Activated naive CD8-positive, alpha-beta T cell treated with anti-CD3 and anti-CD28 coated beads for 36 hours (primary cell): ENCODE results near the gene CHST9. TPM values are rescaled to one million over a fixed set of nuclear protein-coding genes. Genes with fewer than 3 reads are reported as not detected.

Experiments used
- DNase-seq: peaks from one replicate; pipeline ENCODE4 v3.0.0; 2021
- H3K27ac Mint-ChIP-seq: one replicate; pipeline ENCODE4 v1.8.0; 2022; ENCODE audit warnings: mild to moderate bottlenecking, moderate library complexity, mixed read lengths
- H3K27me3 Mint-ChIP-seq: one replicate; pipeline ENCODE4 v1.8.0; 2022; ENCODE audit warnings: mild to moderate bottlenecking, mixed read lengths
- H3K36me3 Mint-ChIP-seq: one replicate; pipeline ENCODE4 v1.8.0; 2021; ENCODE audit warnings: mild to moderate bottlenecking, mixed read lengths
- H3K4me1 Mint-ChIP-seq: one replicate; pipeline ENCODE4 v1.8.0; 2021; ENCODE audit warnings: mixed read lengths
- H3K4me3 Mint-ChIP-seq: one replicate; pipeline ENCODE4 v1.8.0; 2022; ENCODE audit warnings: mild to moderate bottlenecking, moderate library complexity, mixed read lengths
- H3K9me3 Mint-ChIP-seq: one replicate; pipeline ENCODE4 v1.8.0; 2022; ENCODE audit warnings: mixed read lengths
- total RNA-seq, 2 experiments: library from RNA; stranded (reverse); gene quantifications; one replicate each; pipeline ENCODE4 v1.2.3, GENCODE V29; 2021

The CHST9 gene
- total RNA-seq, 2 experiments from 2014 or later, result not detected

DNA sequence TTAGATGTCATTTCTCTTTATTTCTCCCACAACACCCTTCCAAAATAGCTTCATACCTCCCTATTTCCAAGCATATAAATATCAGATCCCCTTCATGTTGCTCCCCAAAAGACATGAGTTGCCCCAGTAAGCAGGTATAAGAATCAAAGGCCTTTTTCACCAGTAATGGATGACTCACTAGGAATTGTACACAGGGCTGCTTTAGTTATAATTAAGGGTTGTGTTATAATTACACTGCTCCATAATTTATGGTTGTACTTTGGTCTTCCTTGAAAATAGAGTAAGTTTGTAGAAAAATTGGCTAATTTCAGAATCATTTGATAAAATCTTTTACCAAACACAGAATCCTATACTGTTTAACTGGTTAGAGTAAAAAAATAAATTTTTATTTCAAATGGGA lies 310.8 kb downstream of the CHST9 start:
- Mint-ChIP-seq H3K4me3 (no peak overlapping the region), H3K36me3 (no peaks in the 10 kb centered on the region), H3K9me3 (no peaks in the 10 kb centered on the region), H3K27ac (no peak overlapping the region), H3K4me1 (no peaks in the 10 kb centered on the region), H3K27me3 (peaks cover 5% of the 10 kb centered on the region)
- DNase-seq, result no peak

DNA sequence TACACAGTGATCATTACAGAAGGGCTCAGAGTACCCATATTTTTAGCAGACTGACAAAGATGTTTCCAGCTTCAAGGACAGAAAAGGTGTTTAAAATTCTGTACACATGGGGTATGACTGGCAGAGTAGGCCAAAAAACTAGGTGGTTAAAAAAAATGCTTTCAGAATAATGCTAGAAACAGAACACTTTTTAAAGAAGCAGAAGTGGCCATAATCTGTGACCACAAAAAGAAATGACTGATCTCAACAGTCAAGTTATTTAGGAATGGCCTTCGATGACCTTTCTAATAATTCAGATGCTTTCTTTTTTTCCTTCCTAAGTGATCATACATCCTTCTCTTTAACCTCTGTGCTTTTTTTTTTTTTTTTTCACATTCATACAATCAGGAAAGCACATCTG lies 315.5 kb downstream of the CHST9 start:
- Mint-ChIP-seq H3K4me3 (no peak overlapping the region), H3K36me3 (no peaks in the 10 kb centered on the region), H3K9me3 (no peaks in the 10 kb centered on the region), H3K4me1 (no peaks in the 10 kb centered on the region), H3K27ac (no peak overlapping the region), H3K27me3 (peaks cover 13% of the 10 kb centered on the region)
- no peak for DNase-seq

DNA sequence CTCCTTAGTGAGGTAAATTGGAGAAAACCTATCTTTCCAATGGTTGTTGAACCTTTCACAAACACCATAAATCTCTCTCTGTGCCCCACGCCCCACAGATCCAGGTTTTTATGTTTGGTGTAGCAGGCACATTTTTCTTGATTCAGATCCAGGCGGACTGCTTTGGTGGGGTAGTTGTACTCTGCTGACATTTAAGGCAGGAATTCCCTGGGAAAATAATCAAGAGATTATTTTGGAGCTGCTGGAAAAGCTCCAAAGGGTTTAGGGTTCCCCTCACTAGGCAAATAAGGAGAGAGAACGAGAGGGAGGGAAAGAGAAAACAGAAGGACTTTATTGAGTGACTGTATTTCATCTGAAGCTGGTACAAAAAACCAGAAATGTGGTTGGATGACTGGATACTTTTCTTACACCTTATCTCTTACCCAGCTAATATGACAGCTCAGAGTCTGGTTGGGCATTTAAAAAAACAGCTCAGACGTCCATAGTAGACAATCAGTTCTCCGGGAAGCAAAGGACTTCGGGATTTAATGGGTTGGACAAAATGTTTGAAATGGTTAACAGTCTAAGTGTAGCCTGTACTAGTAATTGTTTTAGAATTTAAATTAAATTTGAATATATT lies 316.0 kb downstream of the CHST9 start:
- no peak for DNase-seq
- H3K27ac Mint-ChIP-seq, result no peak overlapping the region

DNA sequence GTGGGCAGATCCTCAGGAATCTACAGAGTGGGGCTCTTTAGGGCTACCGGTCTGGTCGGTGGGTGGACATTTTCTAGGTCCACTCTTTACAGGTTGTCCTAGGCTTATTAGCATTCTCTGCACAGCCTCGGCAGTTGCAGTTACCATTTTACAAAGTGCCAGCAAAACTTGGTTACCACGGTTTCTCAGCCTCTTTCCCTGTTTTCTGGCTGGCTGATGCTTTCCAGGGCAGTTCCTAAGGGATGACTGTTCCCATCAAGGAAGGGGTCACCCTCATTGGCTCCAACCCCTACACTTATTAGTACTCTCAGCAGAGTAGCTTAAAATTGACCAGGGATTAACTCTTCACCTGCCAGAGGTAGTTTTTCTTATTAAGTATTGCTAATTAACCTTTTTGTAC lies 317.6 kb downstream of the CHST9 start:
- DNase-seq, result no peak
- Mint-ChIP-seq H3K4me3 (no peak overlapping the region), H3K27ac (no peak overlapping the region), H3K36me3 (no peaks in the 10 kb centered on the region), H3K9me3 (peaks cover 2% of the 10 kb centered on the region), H3K27me3 (peaks cover 26% of the 10 kb centered on the region), H3K4me1 (no peaks in the 10 kb centered on the region)

More for the DNA sequence above, 316.0 kb downstream of the CHST9 start:
- no peak overlapping the region for H3K4me3 Mint-ChIP-seq
- peaks cover 15% of the 10 kb centered on the region for H3K27me3 Mint-ChIP-seq
- no peaks in the 10 kb centered on the region for H3K36me3 Mint-ChIP-seq
- H3K4me1 Mint-ChIP-seq, result no peaks in the 10 kb centered on the region
- no peaks in the 10 kb centered on the region for H3K9me3 Mint-ChIP-seq

DNA sequence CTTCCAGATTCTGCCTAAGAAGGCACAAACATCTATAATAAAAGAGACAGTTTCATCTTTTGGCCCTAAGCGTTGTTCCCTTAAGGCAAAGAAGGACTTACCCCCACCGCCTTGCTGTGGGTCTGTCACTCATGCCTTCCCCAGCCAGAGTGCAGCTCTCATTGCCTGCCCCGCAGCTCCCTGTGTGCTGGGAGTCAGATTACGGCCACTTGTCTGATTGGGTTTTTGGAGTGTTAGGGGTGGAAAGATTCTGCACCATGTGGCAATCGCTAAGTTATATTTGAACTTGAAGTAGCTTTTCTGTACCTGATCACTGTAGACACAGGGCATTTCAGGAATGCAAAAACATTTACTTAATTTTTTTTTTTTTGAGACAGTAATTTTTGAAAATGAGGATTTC lies 319.6 kb downstream of the CHST9 start, which contains the start of gene AQP4:
Gene AQP4 (minus strand): TSS at position 151 of the 400 bp plus-strand sequence. CDS start 18 bp downstream, at position 133.
- no peaks in the 10 kb centered on the region for H3K4me1 Mint-ChIP-seq
- no peak within 1 kb of the TSS for H3K4me3 Mint-ChIP-seq
- H3K27ac Mint-ChIP-seq, result no peak within 1 kb of the TSS
- DNase-seq, result no peak
- peaks cover 40% of the 10 kb centered on the region for H3K27me3 Mint-ChIP-seq
- H3K36me3 Mint-ChIP-seq, result no peaks in the 10 kb centered on the region
- peaks cover 2% of the 10 kb centered on the region for H3K9me3 Mint-ChIP-seq

DNA sequence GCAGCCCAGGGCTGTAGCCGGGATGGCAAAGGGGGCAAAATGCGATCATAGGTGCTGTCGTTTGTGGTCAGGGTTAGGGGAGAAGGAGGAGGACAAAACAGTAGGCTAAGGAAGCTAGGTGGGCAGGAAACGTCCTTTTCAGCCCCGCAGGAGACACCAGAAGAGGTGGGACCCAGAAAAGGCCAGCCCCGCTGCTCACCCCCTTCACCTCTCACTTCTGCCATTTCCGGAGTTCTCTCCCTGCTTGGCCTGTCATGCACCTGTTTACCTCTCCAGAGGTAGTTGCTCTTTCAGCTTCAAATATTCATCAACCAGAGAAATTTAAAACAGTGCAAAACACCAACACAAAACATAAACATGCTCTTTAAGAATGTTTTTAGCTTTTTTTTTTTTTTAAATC lies 320.4 kb downstream of the CHST9 start:
- Mint-ChIP-seq H3K27ac (no peak overlapping the region), H3K4me3 (no peak overlapping the region)

DNA sequence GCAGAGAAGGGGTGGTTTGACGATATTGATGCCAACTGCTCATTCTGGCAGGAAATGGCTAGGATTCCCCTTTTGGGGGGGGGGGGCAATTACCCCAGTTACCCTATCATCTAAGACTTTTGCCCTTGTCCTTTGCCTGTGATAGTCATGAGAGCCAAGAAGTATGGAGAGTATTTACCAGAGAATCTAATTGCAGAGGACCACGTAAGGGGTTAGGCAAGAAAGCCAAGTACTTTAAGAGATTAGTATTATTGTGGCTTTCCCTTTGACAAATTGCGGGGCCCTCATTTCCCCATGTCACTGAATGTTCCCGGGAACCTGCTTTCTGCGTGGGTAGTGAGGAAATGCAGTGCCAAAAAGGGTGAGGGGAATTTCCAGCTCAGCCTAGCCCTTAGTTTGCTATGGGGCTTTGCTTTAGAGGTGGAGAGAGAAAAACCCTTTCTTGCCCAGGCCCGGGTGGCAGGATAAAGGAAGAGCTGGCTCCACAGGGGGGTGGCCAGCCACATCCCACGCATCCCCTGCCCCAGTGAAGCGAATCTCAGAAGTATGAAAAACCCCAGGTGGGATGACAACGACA lies 321.1 kb downstream of the CHST9 start:
- Mint-ChIP-seq H3K36me3 (no peaks in the 10 kb centered on the region), H3K27ac (no peak overlapping the region), H3K27me3 (peaks cover 45% of the 10 kb centered on the region), H3K9me3 (peaks cover 2% of the 10 kb centered on the region), H3K4me1 (no peaks in the 10 kb centered on the region), H3K4me3 (no peak overlapping the region)
- DNase-seq, result no peak

More for the DNA sequence above, 320.4 kb downstream of the CHST9 start:
- Mint-ChIP-seq H3K9me3 (peaks cover 2% of the 10 kb centered on the region), H3K36me3 (no peaks in the 10 kb centered on the region), H3K4me1 (no peaks in the 10 kb centered on the region), H3K27me3 (peaks cover 45% of the 10 kb centered on the region)
- no peak for DNase-seq

DNA sequence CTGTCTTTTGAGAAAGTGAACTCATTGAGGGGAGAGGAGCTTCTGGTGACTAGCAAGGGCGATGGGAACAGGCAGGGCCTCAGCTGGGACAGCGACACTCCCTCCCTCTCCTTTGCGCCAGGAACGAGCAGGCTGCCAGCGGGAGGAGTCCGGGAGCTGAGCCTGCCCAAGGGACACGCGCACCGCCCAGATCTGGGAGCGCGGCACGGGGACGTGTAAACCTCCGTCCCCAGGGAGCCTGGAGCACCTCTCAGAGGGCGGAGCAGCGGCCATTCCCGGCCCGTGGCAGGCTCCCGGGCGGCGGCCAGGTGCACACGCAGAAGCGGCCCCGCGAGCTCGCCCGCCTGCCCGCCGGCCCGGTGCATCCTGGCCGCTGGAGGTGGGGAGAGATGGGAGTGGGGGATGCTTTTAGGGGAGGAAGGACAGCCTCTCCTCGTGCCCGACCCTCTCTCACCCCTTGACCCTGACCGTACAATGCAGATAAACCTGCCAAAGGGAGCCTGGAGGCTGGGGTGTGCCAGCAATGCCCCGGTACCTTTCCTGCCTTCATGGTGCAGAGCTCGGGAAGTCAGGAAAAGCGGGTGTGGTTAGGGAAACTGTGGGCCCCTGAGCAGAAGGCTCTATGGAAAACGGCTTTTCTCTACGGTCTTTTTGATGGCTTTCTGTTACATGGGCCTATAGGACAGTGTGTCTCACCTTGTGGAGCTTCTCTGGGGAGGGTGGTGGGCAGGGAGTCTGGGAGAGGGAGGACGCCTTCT lies 321.8 kb downstream of the CHST9 start:
- DNase-seq, result no peak
- Mint-ChIP-seq H3K4me1 (no peaks in the 10 kb centered on the region), H3K4me3 (no peak overlapping the region), H3K9me3 (peaks cover 2% of the 10 kb centered on the region), H3K27me3 (peaks cover 45% of the 10 kb centered on the region), H3K36me3 (no peaks in the 10 kb centered on the region), H3K27ac (no peak overlapping the region)

DNA sequence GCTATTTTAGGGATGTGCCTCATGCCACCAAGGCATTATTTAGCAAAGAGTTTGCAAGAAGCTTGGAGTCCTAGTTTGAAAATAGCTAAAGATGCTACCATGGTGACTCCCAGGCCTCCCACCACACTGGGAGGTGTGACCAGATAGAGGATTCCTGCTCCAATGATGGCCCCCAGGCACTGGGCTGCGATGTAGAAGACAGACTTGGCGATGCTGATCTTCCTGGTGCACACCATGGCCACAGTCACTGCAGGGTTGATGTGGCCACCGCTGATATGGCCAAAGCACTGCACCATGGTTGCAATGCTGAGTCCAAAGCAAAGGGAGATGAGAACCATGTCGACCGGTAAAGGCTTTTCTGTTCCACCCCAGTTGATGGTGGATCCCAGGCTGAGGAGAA lies 323.0 kb downstream of the CHST9 start:
- peaks cover 2% of the 10 kb centered on the region for H3K9me3 Mint-ChIP-seq
- H3K27ac Mint-ChIP-seq, result no peak overlapping the region
- H3K36me3 Mint-ChIP-seq, result no peaks in the 10 kb centered on the region
- no peaks in the 10 kb centered on the region for H3K4me1 Mint-ChIP-seq
- DNase-seq, result no peak
- H3K27me3 Mint-ChIP-seq, result peaks cover 45% of the 10 kb centered on the region
- no peak overlapping the region for H3K4me3 Mint-ChIP-seq
